K562 (cell line): Measurements from ENCODE around the gene OOEP. TPM values are rescaled to one million over a fixed set of nuclear protein-coding genes. Genes with fewer than 3 reads are reported as not detected.

ENCODE experiments used
- ATAC-seq: fragments of 200-7000 bp; cut with Tn5 transposase; 3 replicates; pipeline ENCODE4 v1.9.1; 2020; ENCODE audit warnings: moderate library complexity
- BruUV-seq: library from RNA; stranded (reverse); fragments of 400-500 nt; replicated peaks from 2 replicates; lab custom pipeline; 2021; lab: Mats Ljungman, UMichigan
- CTCF ChIA-PET: fragments of 300-600 bp; formaldehyde crosslinking; extraction: SDS; loops from one replicate; lab custom pipeline; 2021; ENCODE audit warnings: low intra/inter-chr PET ratio; lab: Yijun Ruan, JAX
- POLR2A ChIA-PET: fragments of 300-600, 350-650 bp; sonication (Branson Sonifier 250); formaldehyde crosslinking; extraction: SDS; loops from one replicate; lab custom pipeline; 2021; ENCODE audit warnings: antibody characterized with exemption, inconsistent platforms; lab: Yijun Ruan, JAX
- DNase-seq, 4 experiments: peaks; one replicate each; pipeline versions ENCODE4 v3.0.0 to v3.0.0-alpha.2; 2011 to 2018; ENCODE audit warnings: low spot score in 3 of 4, mixed read lengths in 3 of 4; ENCODE audit errors: extremely low read depth in 1 of 4
- FAIRE-seq: peaks from 2 replicates; lab custom pipeline; 2011; peaks lifted over from hg19 to GRCh38; lab: Jason Lieb, UNC
- H2AFZ ChIP-seq: 2 replicates; pipeline ENCODE4 v1.6.0; 2011; ENCODE audit warnings: low read depth, low read length, control low read depth, inconsistent platforms
- H3K27ac ChIP-seq: fragments of 200-600 bp; 3 replicates; pipeline ENCODE4 v1.8.0; 2011; ENCODE audit warnings: low read depth, mild to moderate bottlenecking, control low read depth, inconsistent platforms, low read length, moderate library complexity, mixed read lengths; ENCODE audit errors: extremely low read depth
- H3K27me3 ChIP-seq, 2 experiments: fragments of 300-600 bp in 1 of 2; 2 replicates in 1 of 2; 3 replicates in 1 of 2; pipeline versions ENCODE4 v1.6.0 to v1.8.0; 2011; ENCODE audit warnings: inconsistent platforms in 2 of 2, low read length in 2 of 2, mild to moderate bottlenecking in 1 of 2, mixed read lengths in 1 of 2, moderate library complexity in 1 of 2; ENCODE audit not compliant: control insufficient read depth in 2 of 2, insufficient read depth in 2 of 2
- H3K36me3 ChIP-seq: fragments of 300-600 bp; 3 replicates; pipeline ENCODE4 v1.8.0; 2011; ENCODE audit warnings: mild to moderate bottlenecking, low read length, inconsistent platforms; ENCODE audit not compliant: control insufficient read depth, insufficient read depth
- H3K4me1 ChIP-seq, 2 experiments: fragments of 200-600 bp in 1 of 2; replicated peaks in 1 of 2; 2 replicates in 1 of 2; 3 replicates in 1 of 2; pipeline versions ENCODE4 v1.5.1 to v1.8.0; 2011; ENCODE audit warnings: inconsistent platforms in 2 of 2, low read length in 2 of 2, mild to moderate bottlenecking in 1 of 2, mixed read lengths in 1 of 2, moderate library complexity in 1 of 2; ENCODE audit not compliant: control insufficient read depth in 2 of 2, insufficient read depth in 2 of 2
- H3K4me2 ChIP-seq: 2 replicates; pipeline ENCODE4 v1.6.1; 2011; ENCODE audit warnings: low read length, control low read depth, inconsistent platforms, mixed read lengths; ENCODE audit not compliant: insufficient read depth
- H3K4me3 ChIP-seq: fragments of 200-600 bp; sonication (generic), shearing (Covaris generic); 2 replicates; pipeline ENCODE4 v1.5.1; 2016; ENCODE audit warnings: control low read depth, inconsistent platforms
- H3K79me2 ChIP-seq: fragments of 200-600 bp; 3 replicates; pipeline ENCODE4 v1.8.0; 2011; ENCODE audit warnings: low read length, inconsistent platforms; ENCODE audit not compliant: control insufficient read depth, insufficient read depth
- H3K9ac ChIP-seq, 2 experiments: 2 replicates each; pipeline versions ENCODE4 v1.6.0 to v1.6.1; 2011; ENCODE audit warnings: low read depth in 2 of 2, low read length in 2 of 2, control low read depth in 1 of 2, inconsistent platforms in 1 of 2, mild to moderate bottlenecking in 1 of 2, mixed read lengths in 1 of 2; ENCODE audit not compliant: insufficient read depth in 1 of 2
- H3K9me1 ChIP-seq: one replicate; pipeline ENCODE4 v1.6.0; 2011; ENCODE audit warnings: inconsistent platforms, mild to moderate bottlenecking, low read length, moderate library complexity; ENCODE audit not compliant: control insufficient read depth, insufficient read depth
- H3K9me3 ChIP-seq: replicated peaks from 2 replicates; pipeline ENCODE4 v1.5.1; 2011; ENCODE audit warnings: low read depth, low read length, inconsistent platforms; ENCODE audit not compliant: control insufficient read depth, insufficient read depth
- H4K20me1 ChIP-seq: replicated peaks from 2 replicates; pipeline ENCODE4 v1.6.1; 2011; ENCODE audit warnings: low read length, inconsistent platforms, mixed read lengths; ENCODE audit not compliant: control insufficient read depth, insufficient read depth
- MAFG ChIP-seq: fragments of 450-650 bp; conservative IDR thresholded peaks from 2 replicates; pipeline ENCODE4 v1.6.1; 2016; ENCODE audit warnings: missing genetic modification characterization, missing compliant biosample characterization
- REST ChIP-seq, 2 experiments: fragments of 450-650 bp; formaldehyde crosslinking in 1 of 2; IDR thresholded peaks; 2 replicates each; pipeline versions ENCODE4 v1.4.0 to v1.6.1; 2014 to 2020; ENCODE audit warnings: mild to moderate bottlenecking in 2 of 2, borderline replicate concordance in 1 of 2, low read depth in 1 of 2
- TCFL5 ChIP-seq: fragments of 250-450 bp; sonication (Bioruptor Pico); conservative IDR thresholded peaks from 2 replicates; pipeline ENCODE4 v1.6.1; 2021; ENCODE audit warnings: mild to moderate bottlenecking, moderate library complexity, matching md5 sums
- ZNF12 ChIP-seq: sonication (generic); formaldehyde crosslinking; IDR thresholded peaks from 2 replicates; pipeline ENCODE4 v1.4.0; 2020; ENCODE audit warnings: mild to moderate bottlenecking, missing genetic modification reagents
- ZNF263 ChIP-seq: sonication (generic); formaldehyde crosslinking; IDR thresholded peaks from 2 replicates; pipeline ENCODE4 v1.8.0; 2022; ENCODE audit warnings: mild to moderate bottlenecking, missing genetic modification reagents, borderline replicate concordance
- WGBS: fragments of 100-300 bp; shearing (Covaris generic); methylation state at CpG from one replicate; pipeline ENCODE4 v1.1.6; 2016; ENCODE audit warnings: low coverage, mixed read lengths; ENCODE audit not compliant: insufficient coverage; ENCODE audit errors: missing lambda C conversion rate; 5-methylcytosine and 5-hydroxymethylcytosine counted together
- in situ Hi-C: fragments of 300-500 bp; cut with MboI; formaldehyde crosslinking; loops from 4 replicates; pipeline ENCODE4 v1.15.0; 2018; ENCODE audit warnings: inconsistent platforms, mixed read lengths
- intact Hi-C: fragments of 100-400 bp; cut with micrococcal nuclease; formaldehyde crosslinking; loops from 2 replicates; pipeline ENCODE4 v1.14.2; 2022
- polyA plus RNA-seq, 8 experiments: library from polyadenylated mRNA; depleted of rRNA in 4 of 8; stranded (reverse) in 5 of 8; unstranded in 3 of 8; fragments of >200 nt; fragmentation: Nextera tagmentation in 2 of 8; fragmentation: Illumina TruSeq in 1 of 8; extraction: Ambion mirVana in 2 of 8; extraction: Trizol in 1 of 8; gene quantifications; 2 replicates each; pipeline versions ENCODE4 v1.2.1 to v1.2.3, GENCODE V29; 2011 to 2014; ENCODE audit warnings: inconsistent platforms in 1 of 8, missing spikeins in 1 of 8
- total RNA-seq, 7 experiments: library from RNA; depleted of rRNA in 6 of 7; stranded (reverse); fragments of >200 nt in 6 of 7; fragmentation: Illumina TruSeq in 2 of 7; extraction: Trizol in 2 of 7; gene quantifications; 2 replicates each; pipeline versions ENCODE4 v1.2.1 to v1.2.3, GENCODE V29; 2011 to 2021; ENCODE audit warnings: low replicate concordance in 1 of 7

Gene OOEP
- total and polyA plus RNA-seq, 9 of the 15 experiments (the other 6 are each of a cell fraction or from before 2014, with no cell fraction given), result not detected

- Histone ChIP-seq H3K9ac (no peak overlapping the region), H3K9me1 (no peaks in the 10 kb centered on the region), H3K36me3 (no peaks in the 10 kb centered on the region), H3K79me2 (no peaks in the 10 kb centered on the region), H3K27ac (no peak overlapping the region), H3K4me3 (no peak overlapping the region), H3K4me2 (no peak overlapping the region), H3K27me3 (peaks cover 0 to 11% of the 10 kb centered on the region in 2 experiments; a peak in 2 of 5 replicates), H3K9me3 (no peaks in the 10 kb centered on the region), H4K20me1 (no peaks in the 10 kb centered on the region), H3K4me1 (peaks cover 4 to 8% of the 10 kb centered on the region in 2 experiments; a peak in 3 of 5 replicates), H2AFZ (no peak overlapping the region; the same call in 1 of the 2 replicates)
- intact Hi-C loops (no loop called here), in situ Hi-C loops (no loop called here)
- 67% methylated on average over 4 of the region's 4 CpGs for WGBS
- no peak for FAIRE-seq
- POLR2A ChIA-PET, result no interaction called here
- ATAC-seq, result no peak
- TF ChIP-seq MAFG (tag) (no peak), TCFL5 (CRISPR knock-in tag) (no peak), REST (IDR thresholded peaks at IDR 0.05; ENCODE audit: borderline replicate concordance) (no peak), REST (CRISPR knock-in tag; IDR thresholded peaks at IDR 0.05; ENCODE audit: low read depth) (no peak), ZNF12 (CRISPR knock-in tag) (no peak), ZNF263 (no peak)
- CTCF ChIA-PET, result no interaction called here
- DNase-seq, result no peak
- BruUV-seq, result no TSS peak
Observed at GRCh38 chr6:73371984-73372383, 2.3 kb upstream of the OOEP start.
